ENCODE data around the gene WDCP.

WDCP gene

GRCh38 chr2:24008672-24009366 is 38.4 kb downstream of the WDCP start:
- POLR2A ChIA-PET, result no interaction called here
- no peak for TF ChIP-seq CTCF (IDR thresholded peaks at IDR 0.05; ENCODE audit: control extremely low read depth, extremely low read depth, low read depth, missing control alignments)
- CTCF ChIA-PET, result interaction anchor here (1.1 kb wide), 1 partner anchor 26 kb away, joined by 3 read pairs; no protein-coding TSS in a partner anchor
- no peak for DNase-seq (ENCODE audit: extremely low spot score)

- no peak for TF ChIP-seq CTCF (IDR thresholded peaks at IDR 0.05; ENCODE audit: control extremely low read depth, extremely low read depth, low read depth, missing control alignments)
- ChIA-PET CTCF (no interaction called here), POLR2A (no interaction called here)
- DNase-seq (ENCODE audit: extremely low spot score), result no peak
Measured at GRCh38 chr2:24007693-24008092, 39.5 kb downstream of the WDCP start.

GRCh38 chr2:23994567-23994966 is 52.6 kb downstream of the WDCP start:
- POLR2A ChIA-PET, result no interaction called here
- CTCF ChIA-PET, result interaction anchor here (1.0 kb wide), 1 partner anchor 15 kb away, joined by 3 read pairs; no protein-coding TSS in a partner anchor
- no peak for DNase-seq (ENCODE audit: extremely low spot score)
- no peak for TF ChIP-seq CTCF (IDR thresholded peaks at IDR 0.05; ENCODE audit: control extremely low read depth, extremely low read depth, low read depth, missing control alignments)

GRCh38 chr2:23993736-23994269 is 53.4 kb downstream of the WDCP start:
- no peak for TF ChIP-seq CTCF (IDR thresholded peaks at IDR 0.05; ENCODE audit: control extremely low read depth, extremely low read depth, low read depth, missing control alignments)
- POLR2A ChIA-PET, result no interaction called here

GRCh38 chr2:23992931-23993330 is 54.3 kb downstream of the WDCP start:
- no peak for DNase-seq (ENCODE audit: extremely low spot score)
- CTCF ChIA-PET, result no interaction called here
- POLR2A ChIA-PET, result no interaction called here
- no peak for TF ChIP-seq CTCF (IDR thresholded peaks at IDR 0.05; ENCODE audit: control extremely low read depth, extremely low read depth, low read depth, missing control alignments)

More at GRCh38 chr2:23993736-23994269, 53.4 kb downstream of the WDCP start:
- CTCF ChIA-PET, result no interaction called here
- DNase-seq (ENCODE audit: extremely low spot score), result no peak

- CTCF ChIA-PET, result interaction anchor here (2.1 kb wide), 1 partner anchor 10 kb away, joined by 4 read pairs; no protein-coding TSS in a partner anchor
- TF ChIP-seq CTCF (IDR thresholded peaks at IDR 0.05; ENCODE audit: control extremely low read depth, extremely low read depth, low read depth, missing control alignments), result peak; percentile 24
- no peak for DNase-seq (ENCODE audit: extremely low spot score)
- POLR2A ChIA-PET, result no interaction called here
Measured at GRCh38 chr2:23988371-23988770, 58.8 kb downstream of the WDCP start.
